Neural progenitor cell (in vitro differentiated cells): ENCODE measurements around the gene FGFR4. TPM values are rescaled to one million over a fixed set of nuclear protein-coding genes. Genes with fewer than 3 reads are reported as not detected.

Source experiments
- DNase-seq: peaks from one replicate; pipeline ENCODE4 v3.0.0-alpha.2; 2016; ENCODE audit warnings: low spot score
- H2AFZ ChIP-seq: fragments of 200-600 bp; sonication (generic); replicated peaks from 2 replicates; pipeline ENCODE4 v1.6.1; 2016; ENCODE audit warnings: antibody characterized with exemption
- H3F3A ChIP-seq: fragments of 200-600 bp; sonication (generic); 2 replicates; pipeline ENCODE4 v1.6.1; 2016; ENCODE audit warnings: antibody characterized with exemption, low read depth
- H3K27ac ChIP-seq: fragments of 200-600 bp; sonication (generic); 2 replicates; pipeline ENCODE4 v1.5.1; 2016; ENCODE audit warnings: mild to moderate bottlenecking
- H3K27me3 ChIP-seq: fragments of 200-600 bp; sonication (generic); 2 replicates; pipeline ENCODE4 v1.6.1; 2016; ENCODE audit warnings: mild to moderate bottlenecking, moderate library complexity
- H3K36me3 ChIP-seq: fragments of 200-600 bp; sonication (generic); 2 replicates; pipeline ENCODE4 v1.5.1; 2016
- H3K4me1 ChIP-seq: fragments of 200-600 bp; sonication (generic); 2 replicates; pipeline ENCODE4 v1.6.1; 2016; ENCODE audit warnings: mixed run types
- H3K4me2 ChIP-seq: fragments of 200-600 bp; sonication (generic); 2 replicates; pipeline ENCODE4 v1.6.1; 2016
- H3K4me3 ChIP-seq: fragments of 200-600 bp; sonication (generic); 2 replicates; pipeline ENCODE4 v1.5.1; 2016
- H3K79me2 ChIP-seq: fragments of 200-600 bp; sonication (generic); 2 replicates; pipeline ENCODE4 v1.6.1; 2016; ENCODE audit warnings: low read depth
- H3K9ac ChIP-seq: fragments of 200-600 bp; sonication (generic); 2 replicates; pipeline ENCODE4 v1.6.1; 2016
- H3K9me3 ChIP-seq: fragments of 200-600 bp; sonication (generic); 2 replicates; pipeline ENCODE4 v1.5.1; 2016; ENCODE audit warnings: low read depth
- H4K20me1 ChIP-seq: fragments of 200-600 bp; sonication (generic); 2 replicates; pipeline ENCODE4 v1.6.1; 2016; ENCODE audit warnings: low read depth
- H3K27ac Mint-ChIP-seq: 3 replicates; pipeline ENCODE4 v1.8.0; 2021; ENCODE audit warnings: mixed read lengths
- H3K27me3 Mint-ChIP-seq: 2 replicates; pipeline ENCODE4 v1.8.0; 2022; ENCODE audit warnings: low read depth, mild to moderate bottlenecking, inconsistent platforms, moderate library complexity, mixed read lengths; ENCODE audit not compliant: insufficient read depth
- H3K36me3 Mint-ChIP-seq: 3 replicates; pipeline ENCODE4 v1.8.0; 2021; ENCODE audit warnings: mixed read lengths
- H3K4me1 Mint-ChIP-seq: 3 replicates; pipeline ENCODE4 v1.8.0; 2021; ENCODE audit warnings: mixed read lengths
- H3K4me3 Mint-ChIP-seq: 3 replicates; pipeline ENCODE4 v1.8.0; 2021; ENCODE audit warnings: mild to moderate bottlenecking, moderate library complexity, mixed read lengths
- H3K9me3 Mint-ChIP-seq: 3 replicates; pipeline ENCODE4 v1.8.0; 2020; ENCODE audit warnings: mixed read lengths
- CTCF ChIP-seq: fragments of 200-600 bp; sonication (generic); IDR thresholded peaks from 2 replicates; pipeline ENCODE4 v1.5.1; 2017; ENCODE audit warnings: antibody characterized with exemption, mild to moderate bottlenecking
- EZH2 ChIP-seq: fragments of 200-600 bp; sonication (generic); IDR thresholded peaks from 2 replicates; pipeline ENCODE4 v1.6.1; 2017; ENCODE audit warnings: antibody characterized with exemption, mild to moderate bottlenecking, moderate library complexity
- EZH2phosphoT487 ChIP-seq: fragments of 200-600 bp; sonication (generic); IDR thresholded peaks from 2 replicates; pipeline ENCODE4 v1.6.1; 2017; ENCODE audit warnings: antibody characterized with exemption
- total RNA-seq: library from RNA; depleted of rRNA; stranded (reverse); fragments of >200 nt; gene quantifications from 2 replicates; pipeline ENCODE4 v1.2.3, GENCODE V29; 2015; ENCODE audit warnings: low replicate concordance

FGFR4 gene
- total RNA-seq, 1 donor from 2014 or later: 8.2 TPM

DNA sequence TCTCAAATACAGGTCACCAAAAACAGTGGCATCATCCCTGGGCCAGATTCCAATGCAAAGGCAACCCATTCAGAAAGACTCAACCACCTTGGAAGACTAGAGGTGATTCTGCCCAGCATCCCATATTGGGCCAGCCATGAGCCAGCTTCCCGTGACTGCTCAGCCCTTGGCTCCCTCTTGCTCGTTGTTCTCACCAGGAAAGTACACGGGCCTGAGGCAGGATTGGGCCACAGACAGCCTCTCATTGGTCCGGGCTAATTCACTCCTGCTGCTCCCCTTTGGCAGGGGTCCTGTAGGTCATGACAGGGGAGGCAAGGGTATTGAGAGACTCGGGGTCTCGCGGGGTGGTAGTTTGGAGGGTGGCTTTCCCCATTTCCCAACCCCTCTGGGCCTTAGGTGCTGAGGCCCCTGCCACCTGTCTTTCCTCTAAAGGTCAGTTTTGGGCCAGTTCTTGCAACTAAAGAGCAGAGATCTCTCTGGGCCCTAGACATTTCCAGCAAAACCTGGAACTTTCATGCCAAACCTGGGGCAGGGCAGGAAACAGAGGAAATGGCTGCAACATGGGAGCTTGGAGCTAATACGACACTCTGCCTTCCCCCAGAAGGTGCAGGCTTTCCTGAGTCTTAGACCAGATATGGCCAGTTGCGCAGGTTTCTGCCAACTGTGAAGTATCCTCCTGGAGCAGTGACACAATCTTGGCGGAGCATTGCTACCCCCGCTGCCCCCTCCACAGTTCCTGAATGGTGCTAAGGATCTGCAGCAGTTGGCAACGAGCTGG lies 22.0 kb upstream of the FGFR4 start:
- Histone ChIP-seq H3F3A (no peaks in the 10 kb centered on the region), H3K27me3 (no peaks in the 10 kb centered on the region), H3K9me3 (no peaks in the 10 kb centered on the region), H4K20me1 (no peaks in the 10 kb centered on the region), H3K9ac (no peak overlapping the region), H3K4me2 (no peak overlapping the region), H2AFZ (no peak overlapping the region), H3K4me1 (no peaks in the 10 kb centered on the region), H3K4me3 (no peak overlapping the region), H3K79me2 (no peaks in the 10 kb centered on the region), H3K36me3 (no peaks in the 10 kb centered on the region), H3K27ac (no peak overlapping the region)
- TF ChIP-seq CTCF (no peak), EZH2phosphoT487 (no peak), EZH2 (no peak)
- Mint-ChIP-seq H3K4me3 (no peak overlapping the region), H3K27me3 (peaks cover 2% of the 10 kb centered on the region), H3K36me3 (peaks cover 15% of the 10 kb centered on the region), H3K27ac (no peak overlapping the region), H3K9me3 (no peaks in the 10 kb centered on the region), H3K4me1 (no peaks in the 10 kb centered on the region)
- no peak for DNase-seq

DNA sequence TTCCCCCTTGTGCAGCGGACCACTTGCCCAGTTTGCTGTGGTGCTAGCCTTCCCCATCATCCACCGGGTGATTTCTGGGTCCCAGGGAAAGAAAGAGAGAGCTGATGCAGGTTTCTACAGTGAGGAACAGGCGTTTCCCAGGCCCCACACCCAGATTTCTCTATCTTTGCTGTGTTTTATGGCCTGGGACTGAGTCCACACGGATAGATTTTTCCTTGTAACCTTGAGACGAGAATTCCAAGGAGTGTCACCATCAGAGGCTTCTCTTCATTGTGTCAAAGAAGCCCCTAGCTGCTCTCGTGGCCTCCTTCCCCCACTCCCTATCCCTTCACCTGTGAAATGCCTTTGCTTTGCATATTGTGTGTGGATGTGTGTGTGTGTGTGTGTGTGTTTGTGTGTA lies 21.2 kb upstream of the FGFR4 start:
- no peaks in the 10 kb centered on the region for H3K4me1 ChIP-seq
- no peak overlapping the region for H2AFZ ChIP-seq
- no peak for TF ChIP-seq CTCF
- TF ChIP-seq EZH2phosphoT487: no peak
- TF ChIP-seq EZH2: no peak
- H3K36me3 ChIP-seq: no peaks in the 10 kb centered on the region
- Mint-ChIP-seq H3K36me3 (peaks cover 13% of the 10 kb centered on the region), H3K27ac (no peak overlapping the region), H3K4me3 (no peak overlapping the region), H3K9me3 (no peaks in the 10 kb centered on the region), H3K4me1 (no peaks in the 10 kb centered on the region), H3K27me3 (peaks cover 2% of the 10 kb centered on the region)
- no peaks in the 10 kb centered on the region for H3F3A ChIP-seq
- H3K27ac ChIP-seq: no peak overlapping the region
- no peak overlapping the region for H3K4me3 ChIP-seq
- no peaks in the 10 kb centered on the region for H4K20me1 ChIP-seq
- no peaks in the 10 kb centered on the region for H3K27me3 ChIP-seq
- H3K9ac ChIP-seq: no peak overlapping the region
- no peak for DNase-seq
- no peaks in the 10 kb centered on the region for H3K79me2 ChIP-seq
- H3K9me3 ChIP-seq: no peaks in the 10 kb centered on the region
- H3K4me2 ChIP-seq: no peak overlapping the region

DNA sequence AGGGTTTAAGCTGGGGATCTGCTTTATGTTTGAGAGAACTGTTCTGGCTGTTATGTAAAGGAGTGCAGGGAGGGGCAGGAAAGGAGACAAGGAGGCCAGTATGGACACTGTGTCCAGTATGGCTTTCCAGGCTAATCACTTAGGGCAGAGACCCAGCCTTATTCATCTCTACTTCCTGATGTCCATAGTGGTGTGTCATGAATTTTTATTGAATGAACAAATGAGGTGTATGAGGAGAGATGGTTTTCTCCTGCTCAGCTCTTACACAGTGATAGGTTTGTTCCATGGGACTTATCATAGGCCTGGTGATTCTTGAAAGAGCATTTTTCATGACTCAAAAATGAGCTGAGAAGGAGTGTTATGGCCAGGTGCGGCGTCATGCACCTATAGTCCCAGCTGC lies 20.5 kb upstream of the FGFR4 start:
- Histone ChIP-seq H2AFZ (no peak overlapping the region), H3F3A (no peaks in the 10 kb centered on the region), H3K36me3 (no peaks in the 10 kb centered on the region), H3K9ac (no peak overlapping the region), H3K27me3 (no peaks in the 10 kb centered on the region), H3K4me3 (no peak overlapping the region), H4K20me1 (no peaks in the 10 kb centered on the region), H3K9me3 (no peaks in the 10 kb centered on the region), H3K4me1 (no peaks in the 10 kb centered on the region), H3K27ac (no peak overlapping the region), H3K4me2 (no peak overlapping the region), H3K79me2 (no peaks in the 10 kb centered on the region)
- H3K27ac Mint-ChIP-seq: no peak overlapping the region
- H3K4me3 Mint-ChIP-seq: no peak overlapping the region
- peaks cover 13% of the 10 kb centered on the region for H3K36me3 Mint-ChIP-seq
- H3K4me1 Mint-ChIP-seq: peaks cover 6% of the 10 kb centered on the region
- no peak for TF ChIP-seq EZH2
- no peak for TF ChIP-seq EZH2phosphoT487
- no peak for TF ChIP-seq CTCF
- peaks cover 5% of the 10 kb centered on the region for H3K27me3 Mint-ChIP-seq
- no peaks in the 10 kb centered on the region for H3K9me3 Mint-ChIP-seq
- no peak for DNase-seq
